Activated CD8-positive, alpha-beta memory T cell treated with anti-CD3 and anti-CD28 coated beads, Interleukin-2, amount 50 U/mL, for 48 hours (primary cell): Measurements from ENCODE around the gene SERPINA1.
"Not testable (repeated sequence)": the region's sequence is repeated elsewhere in the genome, so short reads cannot be mapped to it uniquely, and the experiment has no call there.

Source experiments
- DNase-seq: peaks from one replicate; pipeline ENCODE4 v3.0.0-alpha.2; 2020

SERPINA1 gene

DNA sequence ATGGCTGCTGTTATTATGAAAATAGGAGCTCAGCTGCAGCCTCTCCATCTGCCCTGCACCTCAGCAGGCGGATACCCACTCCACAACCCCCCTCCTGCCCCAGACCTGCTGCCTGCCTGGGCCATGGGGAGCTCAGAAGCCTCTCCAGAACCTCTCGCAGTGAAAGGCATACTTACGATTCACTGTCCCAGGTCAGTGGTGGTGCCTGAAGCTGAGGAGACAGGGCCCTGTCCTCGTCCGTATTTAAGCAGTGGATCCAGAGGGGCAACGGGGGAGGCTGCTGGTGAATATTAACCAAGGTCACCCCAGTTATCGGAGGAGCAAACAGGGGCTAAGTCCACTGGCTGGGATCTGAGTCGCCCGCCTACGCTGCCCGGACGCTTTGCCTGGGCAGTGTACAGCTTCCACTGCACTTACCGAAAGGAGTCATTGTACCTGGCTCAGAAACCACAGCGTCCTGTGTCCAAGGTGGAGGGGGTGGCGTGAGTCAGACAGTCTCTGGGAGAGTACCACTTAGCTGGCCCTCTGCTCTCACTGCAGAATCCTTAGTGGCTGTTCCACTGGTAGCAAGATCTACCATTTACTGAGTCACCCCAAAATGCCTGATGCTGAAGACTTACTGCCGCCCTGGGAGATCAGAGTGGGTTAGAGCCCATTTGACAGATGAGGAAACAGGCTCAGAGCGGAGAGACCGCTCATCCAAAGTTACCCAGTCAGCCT lies at the start of gene SERPINA1:
SERPINA1 (minus strand) TSS at position 219 of the 720 bp plus-strand sequence. CDS start 5,365 bp downstream, outside the sequence.
- no peak for DNase-seq

- DNase-seq, result no peak
Measured at GRCh38 chr14:94428610-94429009, 40.2 kb upstream of the SERPINA1 start.

DNA sequence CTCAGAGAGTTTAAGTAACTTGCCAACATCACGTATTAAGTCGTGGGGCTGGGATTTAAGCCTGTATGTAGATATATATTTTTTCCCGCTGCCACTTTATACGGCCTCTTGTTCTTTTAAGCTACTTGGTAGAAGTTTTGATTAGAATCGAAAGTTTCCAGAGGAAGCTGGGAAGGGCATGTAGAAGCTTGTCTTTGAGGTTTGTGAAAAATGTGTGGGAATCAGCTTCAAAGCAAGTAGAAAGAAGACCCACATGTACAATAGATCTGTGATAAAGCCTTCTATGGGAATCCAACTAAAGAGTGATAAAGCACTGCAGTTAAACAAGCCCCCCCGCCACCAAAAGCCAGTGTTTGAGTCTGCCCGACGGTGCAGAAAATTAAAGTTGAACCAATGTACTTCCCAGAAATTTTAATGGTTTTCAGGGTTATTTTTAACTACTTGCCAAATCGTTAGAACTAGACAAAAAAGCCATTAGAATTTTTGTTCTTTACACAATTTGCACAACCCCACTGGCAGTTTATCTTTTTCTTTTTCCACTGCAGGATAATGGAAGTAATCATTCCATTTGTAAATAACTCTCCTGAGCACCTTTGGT lies 38.7 kb upstream of the SERPINA1 start:
- DNase-seq, result no peak

DNA sequence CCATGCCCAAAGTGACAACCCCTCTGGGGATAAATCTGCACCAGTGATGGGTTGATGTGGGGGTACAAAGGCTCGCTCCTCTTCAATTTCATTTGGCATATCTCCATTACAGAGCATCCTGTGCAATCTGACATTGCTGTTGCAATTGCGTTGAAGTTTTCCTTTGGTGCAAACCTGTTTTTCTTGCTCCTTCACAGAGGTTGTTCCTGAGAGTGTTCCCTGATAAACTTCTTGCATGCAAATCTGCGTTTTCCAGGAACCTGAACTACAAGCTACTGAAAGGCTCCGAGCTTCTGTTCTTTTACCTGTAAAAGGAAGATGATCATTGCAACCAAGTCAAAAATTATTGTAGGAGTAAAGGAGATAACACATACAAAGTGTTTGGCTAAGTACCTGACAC lies 38.1 kb upstream of the SERPINA1 start:
- DNase-seq, result no peak

GRCh38 chr14:94424371-94424770 lies 36.0 kb upstream of the SERPINA1 start:
- DNase-seq, result no peak

GRCh38 chr14:94423453-94424056 lies 35.2 kb upstream of the SERPINA1 start:
- peak; percentile 75 for DNase-seq

GRCh38 chr14:94421316-94421715 lies 32.9 kb upstream of the SERPINA1 start:
- no peak for DNase-seq

DNA sequence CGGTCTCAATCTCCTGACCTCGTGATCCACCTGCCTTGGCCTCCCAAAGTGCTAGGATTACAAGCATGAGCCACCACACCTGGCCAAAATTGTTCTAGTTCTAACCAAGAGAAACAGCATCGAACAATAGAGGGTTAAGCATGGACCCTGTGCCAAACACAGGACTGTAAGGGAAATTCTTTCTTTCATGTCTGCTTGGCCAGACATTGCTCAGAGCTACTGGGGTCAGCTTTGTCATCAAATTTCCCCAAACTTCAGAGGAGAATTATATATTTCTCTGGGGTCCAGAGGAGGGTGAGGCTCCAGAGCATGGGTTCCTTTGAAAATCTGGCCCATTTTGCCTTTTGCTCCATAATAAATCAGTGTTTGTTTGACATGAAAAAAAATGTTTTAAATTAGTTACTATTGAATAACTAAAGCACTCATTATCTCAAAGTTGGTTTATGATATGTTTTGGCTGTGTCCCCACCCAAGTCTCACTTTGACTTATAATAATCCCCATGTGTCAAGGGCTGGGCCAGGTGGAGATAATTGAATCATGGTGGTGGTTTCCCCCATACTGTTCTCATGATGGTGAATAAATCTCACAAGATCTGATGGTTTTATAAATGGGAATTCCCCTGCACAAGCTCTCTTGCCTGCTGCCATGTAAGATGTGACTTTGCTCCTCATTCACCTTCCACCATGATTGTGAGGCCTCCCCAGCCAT lies 29.2 kb upstream of the SERPINA1 start:
- not testable (repeated sequence) for DNase-seq

GRCh38 chr14:94412671-94413638 lies 24.6 kb upstream of the SERPINA1 start:
- DNase-seq, result no peak

- no peak for DNase-seq
Measured at GRCh38 chr14:94411638-94412037, 23.2 kb upstream of the SERPINA1 start.

- not testable (repeated sequence) for DNase-seq
Measured at GRCh38 chr14:94409430-94409829, 21.0 kb upstream of the SERPINA1 start.

GRCh38 chr14:94408546-94409095 lies 20.2 kb upstream of the SERPINA1 start:
- DNase-seq, result no peak

DNA sequence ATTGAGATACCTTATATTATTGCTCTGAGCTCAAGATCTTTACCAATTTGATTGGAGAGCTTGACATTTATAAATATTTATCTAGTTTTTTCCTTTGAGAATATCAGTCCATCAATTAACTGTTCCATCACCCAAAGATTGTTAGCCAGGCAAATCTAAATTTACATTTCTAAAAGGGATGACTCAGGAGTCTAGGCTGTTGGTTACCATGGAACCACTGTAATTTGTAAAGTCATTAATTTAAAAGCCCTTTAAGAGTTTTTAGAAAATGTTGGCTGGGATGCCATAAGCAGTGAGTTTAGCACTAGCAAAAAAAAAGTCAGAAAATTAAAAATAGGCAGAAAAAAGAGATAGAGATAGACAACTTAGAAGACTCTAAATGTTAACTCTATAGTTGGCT lies 19.5 kb upstream of the SERPINA1 start:
- no peak for DNase-seq

DNA sequence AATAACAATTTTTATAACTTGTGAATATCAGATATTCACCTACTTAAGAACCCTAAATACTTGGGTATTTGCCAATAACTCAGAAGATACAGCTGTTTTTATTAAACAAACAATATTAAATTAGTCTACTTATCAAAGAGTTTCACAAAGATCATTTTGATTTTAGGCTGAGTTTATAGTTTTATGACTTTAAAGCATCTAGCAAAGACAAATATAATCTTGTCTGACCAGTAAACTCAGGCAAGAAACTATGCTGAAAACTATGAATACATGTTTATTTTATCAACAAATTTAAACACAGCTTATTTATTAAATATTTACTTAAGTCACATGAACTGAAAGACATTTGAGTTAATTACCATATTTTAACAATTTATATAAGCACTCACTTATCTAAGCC lies 18.5 kb upstream of the SERPINA1 start:
- no peak for DNase-seq

DNA sequence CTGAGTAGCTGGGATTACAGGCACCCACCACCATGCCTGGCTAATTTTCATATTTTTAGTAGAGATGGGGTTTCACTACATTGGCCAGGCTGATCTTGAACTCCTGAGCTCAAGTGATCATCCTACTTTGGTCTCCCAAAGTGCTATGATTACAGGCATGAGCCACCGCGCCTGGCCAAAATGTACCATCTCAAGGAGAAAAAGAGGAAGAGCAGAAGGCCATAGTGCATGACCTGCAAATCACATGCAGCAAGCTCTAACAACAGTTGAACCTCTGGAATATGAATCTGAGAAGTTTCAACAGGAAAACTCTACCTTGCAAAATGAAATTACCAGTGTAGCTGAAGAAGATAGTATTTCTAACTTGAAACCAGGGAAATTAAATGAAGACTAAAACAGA lies 17.1 kb upstream of the SERPINA1 start:
- no peak for DNase-seq

DNA sequence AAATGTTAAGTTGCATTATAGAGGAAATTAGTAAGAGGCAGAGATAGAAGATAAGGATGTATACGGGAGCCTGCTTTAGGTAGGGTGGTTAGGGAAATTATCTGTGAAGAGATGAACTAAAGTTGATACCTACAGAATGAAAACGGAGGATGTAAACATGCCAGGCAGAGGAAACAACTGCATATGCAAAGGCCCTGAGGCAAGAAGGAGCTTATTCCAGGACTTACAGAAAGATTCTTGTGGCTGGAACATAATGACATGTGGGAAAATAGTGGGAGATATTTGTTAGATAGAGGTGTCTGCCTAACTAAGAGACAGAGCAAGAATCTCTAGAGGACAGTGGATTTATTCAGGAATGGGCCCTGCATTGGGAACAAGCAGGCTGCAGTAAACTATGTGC lies 16.2 kb upstream of the SERPINA1 start:
- no peak for DNase-seq

GRCh38 chr14:94403312-94403932 lies 15.0 kb upstream of the SERPINA1 start:
- DNase-seq, result no peak

GRCh38 chr14:94401083-94401482 lies 12.7 kb upstream of the SERPINA1 start:
- no peak for DNase-seq

- DNase-seq, result no peak
Measured at GRCh38 chr14:94400422-94400841, 12.0 kb upstream of the SERPINA1 start.

- DNase-seq, result no peak
Measured at GRCh38 chr14:94398536-94398935, 10.1 kb upstream of the SERPINA1 start.

DNA sequence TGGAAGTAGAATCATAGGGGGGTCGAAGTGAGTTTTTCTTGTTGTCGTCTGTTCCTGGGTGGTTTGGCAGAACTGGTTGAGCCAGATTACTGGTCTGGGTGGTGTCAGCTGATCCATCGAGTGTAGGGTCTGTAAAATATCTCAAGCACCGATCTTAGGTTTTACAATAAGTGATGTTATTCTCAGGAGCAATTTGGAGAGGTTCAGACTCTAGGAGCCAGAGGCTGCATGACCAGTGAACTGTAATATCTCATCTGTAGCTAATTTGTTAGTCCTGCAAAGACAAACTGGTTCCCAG lies 9.7 kb upstream of the SERPINA1 start:
- no peak for DNase-seq
